Peyer's patch (tissue), 4 donors: Measurements from ENCODE around the gene ZSCAN21.

Experiments used
- POLR2A ChIP-seq, 2 donors: fragments of 450-650 bp; IDR thresholded peaks; one replicate each; pipeline ENCODE4 v1.5.1; 2017; ENCODE audit warnings: antibody characterized with exemption in 2 of 2, mild to moderate bottlenecking in 2 of 2, moderate library complexity in 2 of 2
- TF ChIP-seq, protein P1 (sequence below), 6 experiments: fragments of 450-650 bp in 4 of 6; fragments of 200-600 bp in 2 of 6; sonication (generic) in 1 of 6; IDR thresholded peaks; one replicate each; pipeline ENCODE4 v1.5.1; 2017 to 2019; ENCODE audit warnings: antibody characterized with exemption in 6 of 6, mild to moderate bottlenecking in 3 of 6, moderate library complexity in 1 of 6

DNA sequence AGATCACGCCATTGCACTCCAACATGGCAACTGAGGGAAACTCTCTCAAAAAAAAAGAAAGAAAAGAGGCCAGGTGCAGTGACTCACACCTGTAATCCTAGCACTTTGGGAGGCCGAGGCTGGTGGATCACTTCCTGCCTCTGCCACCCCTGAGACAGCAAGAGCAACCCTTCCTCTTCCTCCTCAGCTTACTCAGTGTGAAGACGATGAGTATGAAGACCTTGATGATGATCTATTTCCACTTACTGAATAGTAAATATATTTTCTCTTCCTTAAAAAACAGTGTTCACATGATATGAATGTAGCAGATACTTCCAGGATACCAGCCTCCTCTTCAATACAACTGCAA, 36.3 kb upstream of the ZSCAN21 start:
- TF ChIP-seq, protein P1, sequence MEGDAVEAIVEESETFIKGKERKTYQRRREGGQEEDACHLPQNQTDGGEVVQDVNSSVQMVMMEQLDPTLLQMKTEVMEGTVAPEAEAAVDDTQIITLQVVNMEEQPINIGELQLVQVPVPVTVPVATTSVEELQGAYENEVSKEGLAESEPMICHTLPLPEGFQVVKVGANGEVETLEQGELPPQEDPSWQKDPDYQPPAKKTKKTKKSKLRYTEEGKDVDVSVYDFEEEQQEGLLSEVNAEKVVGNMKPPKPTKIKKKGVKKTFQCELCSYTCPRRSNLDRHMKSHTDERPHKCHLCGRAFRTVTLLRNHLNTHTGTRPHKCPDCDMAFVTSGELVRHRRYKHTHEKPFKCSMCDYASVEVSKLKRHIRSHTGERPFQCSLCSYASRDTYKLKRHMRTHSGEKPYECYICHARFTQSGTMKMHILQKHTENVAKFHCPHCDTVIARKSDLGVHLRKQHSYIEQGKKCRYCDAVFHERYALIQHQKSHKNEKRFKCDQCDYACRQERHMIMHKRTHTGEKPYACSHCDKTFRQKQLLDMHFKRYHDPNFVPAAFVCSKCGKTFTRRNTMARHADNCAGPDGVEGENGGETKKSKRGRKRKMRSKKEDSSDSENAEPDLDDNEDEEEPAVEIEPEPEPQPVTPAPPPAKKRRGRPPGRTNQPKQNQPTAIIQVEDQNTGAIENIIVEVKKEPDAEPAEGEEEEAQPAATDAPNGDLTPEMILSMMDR (IDR thresholded peaks at IDR 0.05): no peak
- no peak for TF ChIP-seq POLR2A (IDR thresholded peaks at IDR 0.05)
